HG02884 (cell line): Measurements from ENCODE around the gene KRTAP10-10.
"Not testable (repeated sequence)": the region's sequence is repeated elsewhere in the genome, so short reads cannot be mapped to it uniquely, and the experiment has no call there.

Experiments
- ATAC-seq: cut with Tn5 transposase; IDR thresholded peaks from one replicate; pipeline ENCODE4 v1.9.1; 2021; ENCODE audit warnings: mild to moderate bottlenecking, moderate library complexity; ENCODE audit not compliant: unreplicated experiment

Gene KRTAP10-10

DNA sequence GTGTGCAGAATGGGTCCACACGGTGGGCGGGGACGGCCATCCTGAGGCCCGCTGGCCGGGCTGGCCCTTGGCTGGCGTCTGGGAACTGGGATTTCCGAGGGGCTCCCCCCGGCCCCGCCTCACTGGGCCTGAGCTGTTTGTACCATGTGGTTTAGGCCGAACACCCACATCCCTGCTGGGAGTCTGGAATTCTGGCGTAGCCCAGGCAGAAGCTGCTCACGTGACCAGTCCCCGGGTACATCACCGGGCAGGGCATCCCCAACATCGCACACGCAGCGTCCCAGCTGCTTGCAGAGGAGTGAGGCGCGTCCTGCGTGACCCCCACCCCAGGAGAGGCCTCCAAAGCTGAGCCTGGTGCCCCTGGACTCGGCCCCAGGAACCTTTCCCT lies 34.7 kb upstream of the KRTAP10-10 start:
- ATAC-seq: no peak

- no peak for ATAC-seq
These were observed 33.9 kb upstream of the KRTAP10-10 start for GRCh38 chr21:44603109-44603875.

DNA sequence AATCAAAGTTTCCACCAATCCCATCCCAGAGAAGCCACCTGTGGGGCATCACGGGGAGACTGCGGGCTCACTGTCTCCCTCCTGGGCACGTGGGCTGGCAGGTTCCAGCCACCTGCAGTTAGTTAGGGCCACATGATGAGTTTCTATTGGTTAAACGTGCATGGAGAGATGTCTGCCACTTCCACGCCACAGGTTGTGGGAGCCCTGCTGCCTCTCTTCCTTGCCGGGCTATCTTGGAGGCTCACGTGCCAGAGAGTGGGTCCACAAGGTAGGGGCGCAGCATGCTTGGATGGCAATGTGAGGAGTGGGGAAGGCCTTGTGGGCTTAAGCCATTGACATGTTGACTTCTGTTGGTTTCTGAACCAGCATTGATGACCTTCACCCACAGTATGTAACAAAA lies 33.2 kb upstream of the KRTAP10-10 start:
- no peak for ATAC-seq

- no peak for ATAC-seq
These were observed 30.7 kb upstream of the KRTAP10-10 start for GRCh38 chr21:44606495-44606894.

GRCh38 chr21:44609193-44609592 lies 28.0 kb upstream of the KRTAP10-10 start:
- ATAC-seq: no peak

DNA sequence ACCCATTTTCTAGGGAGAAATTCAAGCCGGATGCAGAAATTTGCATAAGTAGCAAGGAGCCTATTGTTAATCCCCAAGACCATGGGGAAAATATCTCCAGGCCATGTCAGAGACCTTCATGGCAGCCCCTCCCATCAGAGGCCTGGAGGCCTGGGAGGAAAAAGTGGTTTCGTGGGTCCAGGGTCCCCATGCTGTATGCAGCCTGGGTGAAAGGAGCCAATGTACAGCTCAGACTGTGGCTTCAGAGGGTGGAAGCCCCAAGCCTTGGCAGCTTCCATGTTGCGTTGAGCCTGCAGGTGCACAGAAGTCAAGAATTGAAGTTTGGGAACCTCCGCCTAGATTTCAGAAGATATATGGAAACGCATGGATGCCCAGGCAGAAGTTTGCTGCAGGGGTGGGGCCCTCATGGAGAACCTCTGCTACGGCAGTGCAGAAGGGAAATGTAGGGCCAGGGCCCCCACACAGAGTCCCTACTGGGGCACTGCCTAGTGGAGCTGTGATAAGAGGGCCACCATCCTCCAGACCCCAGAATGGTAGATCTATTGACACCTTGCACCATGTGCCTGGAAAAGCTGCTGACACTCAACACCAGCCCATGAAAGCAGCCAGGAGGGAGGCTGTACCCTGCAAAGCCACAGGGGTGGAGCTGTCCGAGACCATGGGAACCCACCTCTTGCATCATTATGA lies 26.9 kb upstream of the KRTAP10-10 start:
- ATAC-seq: not testable (repeated sequence)

GRCh38 chr21:44611551-44611950 lies 25.6 kb upstream of the KRTAP10-10 start:
- ATAC-seq: no peak

DNA sequence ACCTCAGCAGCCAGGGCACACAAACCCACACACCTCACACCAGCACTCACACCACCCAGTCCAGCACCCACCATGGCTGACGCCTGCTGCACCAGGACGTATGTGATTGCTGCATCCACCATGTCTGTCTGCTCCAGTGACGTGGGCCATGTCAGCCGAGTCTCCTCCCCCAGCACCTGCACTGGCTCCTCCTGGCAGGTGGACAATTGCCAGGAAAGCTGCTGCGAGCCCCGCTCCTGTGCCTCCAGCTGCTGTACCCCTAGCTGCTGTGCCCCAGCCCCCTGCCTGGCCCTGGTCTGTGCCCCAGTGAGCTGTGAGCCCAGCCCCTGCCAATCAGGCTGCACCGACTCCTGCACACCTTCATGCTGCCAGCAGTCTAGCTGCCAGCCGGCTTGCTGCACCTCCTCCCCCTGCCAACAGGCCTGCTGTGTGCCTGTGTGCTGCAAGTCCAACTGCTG lies 25.1 kb upstream of the KRTAP10-10 start, which contains the start of gene KRTAP10-8:
TSS of gene KRTAP10-8 (plus strand) at position 51 of the 458 bp plus-strand sequence. CDS start at position 73, 22 bp downstream.
- no peak for ATAC-seq

GRCh38 chr21:44612669-44613229 lies 24.4 kb upstream of the KRTAP10-10 start:
- no peak for ATAC-seq

GRCh38 chr21:44613386-44614155 lies 23.6 kb upstream of the KRTAP10-10 start:
- no peak for ATAC-seq

GRCh38 chr21:44614161-44614631 lies 23.0 kb upstream of the KRTAP10-10 start:
- no peak for ATAC-seq

DNA sequence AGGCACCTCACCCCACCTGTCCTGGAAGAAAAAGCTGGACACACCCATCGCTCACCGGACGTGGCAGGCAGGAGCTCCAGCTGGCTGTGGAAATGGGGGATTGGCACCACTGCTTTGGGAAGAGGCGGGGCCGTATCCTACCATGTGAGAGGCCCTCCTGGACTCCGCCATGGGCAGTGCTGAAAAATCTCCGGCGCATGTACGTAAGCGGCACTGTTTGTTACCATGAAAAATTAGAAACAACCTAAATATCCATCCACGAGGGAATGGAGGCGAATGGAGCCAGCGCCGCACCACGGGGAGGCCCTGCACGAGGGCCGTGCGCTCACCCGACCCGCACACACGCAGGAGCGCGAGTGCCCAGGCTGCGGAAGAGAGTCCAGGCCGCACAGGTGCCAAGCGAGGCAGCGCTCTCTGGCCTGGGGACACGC lies 22.2 kb upstream of the KRTAP10-10 start:
- ATAC-seq: no peak

- ATAC-seq: no peak
These were observed 21.7 kb upstream of the KRTAP10-10 start for GRCh38 chr21:44615466-44615865.

DNA sequence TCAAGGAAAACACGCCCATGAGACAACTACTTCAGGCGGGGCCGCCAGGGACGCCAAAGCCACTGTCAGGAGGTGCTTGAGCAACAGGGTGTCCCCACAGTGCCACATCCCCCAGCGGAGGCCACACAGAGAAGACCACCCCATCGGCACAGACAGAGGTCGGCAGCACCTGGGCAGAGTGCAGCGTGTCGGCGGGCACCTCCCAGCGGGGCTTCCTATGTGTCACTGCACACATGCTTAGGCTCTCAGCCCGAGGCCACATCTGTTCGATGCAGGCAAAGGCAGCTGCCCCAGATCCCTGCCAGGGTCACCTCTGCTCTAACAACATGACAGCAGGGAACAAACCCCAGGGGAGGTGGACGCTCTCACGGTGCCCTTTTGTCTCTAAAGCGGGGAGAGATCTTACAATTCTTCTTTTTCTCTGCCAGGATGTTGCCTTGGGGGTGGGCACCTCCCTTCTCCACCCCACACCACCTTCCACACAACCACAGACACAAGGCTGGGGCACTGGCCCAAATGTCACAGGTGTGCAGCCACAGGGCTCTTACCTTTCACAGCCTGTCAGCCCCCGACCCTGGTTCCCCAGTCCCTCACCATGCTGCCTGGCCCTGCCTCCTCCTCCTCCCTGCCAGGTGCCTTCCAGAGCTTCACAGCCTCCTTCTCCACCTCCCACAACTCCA lies 21.1 kb upstream of the KRTAP10-10 start:
- no peak for ATAC-seq

DNA sequence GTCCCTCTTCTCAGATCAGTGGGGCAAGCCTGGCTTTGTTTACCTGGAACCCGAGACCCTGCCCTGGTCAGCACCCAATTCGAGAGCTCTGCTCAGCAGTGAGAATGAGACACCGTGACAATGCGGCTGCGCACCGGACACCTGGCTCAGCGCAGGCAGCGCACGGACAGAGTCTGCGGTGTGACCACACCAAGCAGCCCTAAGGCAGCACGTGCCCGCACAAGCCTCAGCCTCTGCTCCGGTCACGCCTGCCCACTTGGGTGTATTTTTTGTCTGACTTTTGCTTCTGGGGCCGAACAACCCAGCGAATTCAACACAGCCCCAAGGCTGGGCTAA lies 20.6 kb upstream of the KRTAP10-10 start:
- ATAC-seq: no peak

DNA sequence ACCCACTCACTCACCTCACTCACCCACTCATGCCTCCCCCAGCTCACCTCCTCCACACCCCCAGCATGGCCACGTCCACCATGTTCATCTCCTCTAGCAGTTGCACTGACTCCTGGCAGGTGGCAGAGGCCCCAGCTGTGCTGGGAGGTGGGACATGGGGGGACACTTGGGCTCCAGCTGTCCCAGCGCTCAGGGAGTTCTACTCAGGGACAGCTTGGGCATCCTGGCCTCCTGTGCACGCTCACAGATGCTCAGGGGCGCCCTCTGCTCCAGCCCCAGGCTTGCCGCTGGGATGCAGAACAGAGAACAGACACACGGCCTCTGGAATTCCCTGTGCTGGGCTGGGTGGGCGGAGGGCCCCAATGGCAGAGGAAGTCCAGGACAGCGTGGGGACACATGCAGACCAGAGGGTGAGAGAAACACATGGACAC lies 20.1 kb upstream of the KRTAP10-10 start:
- no peak for ATAC-seq

DNA sequence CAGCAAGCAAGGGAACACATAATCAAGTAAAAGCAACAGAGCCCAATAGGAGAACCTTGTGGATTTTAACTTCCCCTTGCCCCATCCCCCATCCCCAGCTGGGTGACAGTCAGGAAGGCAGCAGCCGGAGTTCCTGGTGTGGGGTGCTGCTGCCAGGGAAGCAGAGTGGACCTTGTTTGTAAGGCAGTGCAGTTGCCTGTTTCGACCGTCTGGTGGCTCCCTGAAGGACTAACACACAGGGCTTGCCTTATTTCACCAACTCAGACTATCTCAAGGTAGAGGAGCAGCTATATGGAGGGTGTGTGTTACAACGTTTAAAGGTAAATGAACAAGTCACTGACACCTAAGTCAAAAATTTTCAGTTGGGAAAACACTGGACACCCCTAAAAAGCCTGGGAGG lies 18.7 kb upstream of the KRTAP10-10 start:
- ATAC-seq: no peak

DNA sequence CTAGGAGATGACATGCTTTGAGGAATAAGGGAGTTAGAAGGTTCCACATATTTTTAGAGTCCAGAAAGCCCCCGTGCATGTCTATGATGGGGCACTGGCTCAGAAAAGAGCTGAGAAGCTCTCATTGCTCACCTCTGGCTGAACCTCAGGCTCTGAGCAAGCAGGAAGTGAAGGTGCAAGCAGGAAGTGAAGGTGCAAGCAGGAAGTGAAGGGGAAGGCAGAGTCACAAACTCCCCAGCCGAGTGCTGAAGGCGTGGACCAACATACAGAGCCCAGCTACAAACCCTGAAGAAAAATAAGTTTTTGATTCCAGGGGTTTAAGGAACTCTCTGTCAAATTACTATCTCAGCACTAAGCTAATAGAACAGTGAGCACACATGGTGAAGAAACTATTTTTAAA lies 18.2 kb upstream of the KRTAP10-10 start:
- no peak for ATAC-seq

GRCh38 chr21:44619886-44620285 lies 17.3 kb upstream of the KRTAP10-10 start:
- ATAC-seq: no peak

DNA sequence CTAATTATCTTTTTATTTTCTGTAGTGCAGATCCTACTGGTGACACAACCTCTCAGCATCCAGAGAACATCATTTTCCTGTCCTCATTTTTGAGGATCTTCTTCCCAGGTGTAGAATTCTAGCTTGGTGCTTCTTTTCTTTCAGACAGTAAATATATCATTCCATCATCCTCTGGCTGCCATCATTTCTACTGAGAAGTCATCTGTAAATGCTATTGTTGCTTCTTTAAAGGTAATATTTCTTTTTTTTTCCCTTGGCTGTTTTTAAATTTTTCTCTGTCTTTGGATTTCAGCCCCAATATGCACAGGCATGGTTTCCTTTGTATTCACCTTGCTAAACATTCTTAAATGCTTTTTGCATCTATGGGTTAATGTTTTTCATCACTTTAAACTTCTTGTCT lies 13.6 kb upstream of the KRTAP10-10 start:
- no peak for ATAC-seq
